ENCODE results near the gene GALNT15. TPM values are rescaled to one million over a fixed set of nuclear protein-coding genes. Genes with fewer than 3 reads are reported as not detected.

GALNT15 gene
- total and polyA plus RNA-seq, 2 donors (not counting 3 experiments of a cell fraction or from before 2014, with no cell fraction given), result 0.87 to 5.4 TPM

DNA sequence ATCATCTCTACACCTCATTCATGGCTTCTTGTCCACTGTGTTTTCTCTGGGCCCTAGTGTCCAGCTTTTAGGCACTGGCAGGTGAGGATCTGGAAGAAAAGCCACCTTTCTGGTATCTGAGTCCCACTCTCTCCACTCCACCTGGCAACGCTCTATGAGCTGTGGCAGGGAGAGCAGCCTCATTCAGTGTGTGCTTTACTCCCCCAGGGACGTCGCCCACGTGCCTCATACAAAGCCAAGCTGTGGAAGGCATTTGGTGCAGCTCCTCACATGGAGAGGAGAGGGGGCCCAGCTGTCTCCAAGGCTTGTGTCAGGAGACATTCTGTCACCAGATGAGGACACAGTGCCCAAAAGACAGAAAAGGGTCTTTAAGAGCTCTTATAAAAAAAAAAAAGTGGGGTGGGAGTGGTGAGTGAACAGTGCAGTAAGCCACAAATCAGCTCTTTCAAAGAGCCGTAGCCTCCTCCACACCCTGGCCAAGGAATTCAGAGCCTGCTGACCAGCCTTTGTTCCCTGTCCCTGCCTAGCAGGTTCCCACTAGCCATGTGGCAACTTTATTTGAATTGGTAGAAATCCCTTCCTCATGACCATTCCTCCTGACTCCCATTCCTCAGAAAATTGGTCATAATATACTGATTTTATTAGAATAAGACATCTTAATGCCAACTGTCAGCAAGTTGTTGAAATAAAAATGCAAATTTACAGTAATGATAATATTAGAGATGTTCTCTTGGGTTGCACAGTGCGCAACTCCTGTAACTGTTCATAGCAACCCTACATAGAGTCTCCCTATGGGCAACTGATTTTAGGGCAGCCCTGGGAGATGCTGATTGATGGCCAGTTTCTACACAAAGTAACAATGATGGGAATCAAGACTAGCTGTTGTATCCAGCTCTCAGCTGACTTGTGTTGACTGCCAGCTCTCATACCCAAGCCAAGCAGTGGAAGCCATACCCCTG, 29.5 kb downstream of the GALNT15 start:
- Histone ChIP-seq H3K4me2 (ENCODE audit: insufficient read depth, low read length) (no peak overlapping the region), H3K4me3 (replicated peaks in 1 of 3; ENCODE audit: insufficient read depth in 1 of 3, low read depth in 1 of 3, low read length in 3 of 3) (no peak overlapping the region), H4K20me1 (replicated peaks; ENCODE audit: control insufficient read depth, extremely low read depth, insufficient read depth, low read length) (no peaks in the 10 kb centered on the region), H3K9me3 (replicated peaks; ENCODE audit: control insufficient read depth, insufficient read depth, low read length) (no peaks in the 10 kb centered on the region), H3K27me3 (ENCODE audit: control insufficient read depth in 2 of 2, insufficient read depth in 2 of 2, low read length in 2 of 2) (peaks cover 0 to 2% of the 10 kb centered on the region in 2 experiments), H3K9me1 (replicated peaks; ENCODE audit: control insufficient read depth, extremely low read depth, insufficient read depth, low read length) (no peaks in the 10 kb centered on the region), H3K9ac (replicated peaks; ENCODE audit: extremely low read depth, insufficient read depth, low read length) (no peak overlapping the region), H3K79me2 (ENCODE audit: control insufficient read depth, insufficient read depth, low read length) (no peaks in the 10 kb centered on the region), H2AFZ (ENCODE audit: low read depth, low read length) (no peak overlapping the region), H3K4me1 (ENCODE audit: control insufficient read depth, extremely low read depth, insufficient read depth, low read length) (peaks cover 12% of the 10 kb centered on the region), H3K27ac (ENCODE audit: insufficient read depth, low read depth, low read length) (no peak overlapping the region), H3K36me3 (ENCODE audit: control insufficient read depth in 2 of 2, extremely low read depth in 1 of 2, insufficient read depth in 2 of 2, low read length in 2 of 2) (no peaks in the 10 kb centered on the region)
- CTCF ChIA-PET, result interaction anchor here (0.9 to 1.2 kb wide), 2 partner anchors 11 to 25 kb away, joined by 3 read pairs; no protein-coding TSS in a partner anchor
- dilution Hi-C loops (cut with MboI; ENCODE audit: extremely low pct_ligation_motif_present, low sequenced_read_pairs) (no loop called here), intact Hi-C loops (cut with micrococcal nuclease) (no loop called here)
- FAIRE-seq (no peak), DNase-seq (ENCODE audit: low read depth, low spot score) (no peak)
- no TSS peak for BruUV-seq (replicated peaks)
- POLR2A ChIA-PET, result no interaction called here
- TF ChIP-seq GATA2 (IDR thresholded peaks at IDR 0.05; ENCODE audit: insufficient read depth, insufficient read length, low read depth, low read length), result no peak
- no peak for TF ChIP-seq FOS (IDR thresholded peaks at IDR 0.05; ENCODE audit: borderline replicate concordance, insufficient read depth, low read length)
- no peak for TF ChIP-seq JUN (IDR thresholded peaks at IDR 0.05; ENCODE audit: borderline replicate concordance, insufficient read depth, insufficient read length, low read depth)
- TF ChIP-seq POLR2AphosphoS5 (IDR thresholded peaks at IDR 0.05; ENCODE audit: insufficient read depth, low read depth, low read length), result no peak
- no peak for TF ChIP-seq EZH2 (IDR thresholded peaks at IDR 0.05; ENCODE audit: borderline replicate concordance, low read depth, low read length, severe bottlenecking)
- no peak for TF ChIP-seq POLR2A (IDR thresholded peaks at IDR 0.05; ENCODE audit: low read depth, low read length)
- TF ChIP-seq MAX (IDR thresholded peaks at IDR 0.05; ENCODE audit: insufficient read depth, insufficient read length), result no peak
- TF ChIP-seq CTCF (IDR thresholded peaks at IDR 0.05; ENCODE audit: extremely low read depth in 1 of 2, insufficient read depth in 1 of 2, low read depth in 1 of 2, low read length in 2 of 2), result no peak
- TF ChIP-seq MYC (IDR thresholded peaks at IDR 0.05; ENCODE audit: low read depth, low read length), result no peak
